T-helper 1 cell treated with Interleukin-12 subunit alpha and Interleukin-12 subunit beta and Interleukin-4 antibody, amounts not matched to agents 30 μg/mL and 1 μg/mL, for 36 hours (primary cell): ENCODE results near the gene GALNT2.

Experiments used
- H3K27ac Mint-ChIP-seq: one replicate; pipeline ENCODE4 v1.8.0; 2021; ENCODE audit warnings: mild to moderate bottlenecking, mixed read lengths
- H3K27me3 Mint-ChIP-seq: one replicate; pipeline ENCODE4 v1.8.0; 2021; ENCODE audit warnings: low read depth, mixed read lengths
- H3K36me3 Mint-ChIP-seq: one replicate; pipeline ENCODE4 v1.8.0; 2021; ENCODE audit warnings: low read depth, mixed read lengths
- H3K4me1 Mint-ChIP-seq: one replicate; pipeline ENCODE4 v1.8.0; 2021; ENCODE audit warnings: low read depth, mixed read lengths
- H3K4me3 Mint-ChIP-seq: one replicate; pipeline ENCODE4 v1.8.0; 2021; ENCODE audit warnings: mild to moderate bottlenecking, moderate library complexity, mixed read lengths
- H3K9me3 Mint-ChIP-seq: one replicate; pipeline ENCODE4 v1.8.0; 2021; ENCODE audit warnings: mixed read lengths

Gene GALNT2

GRCh38 chr1:230224101-230224960 is 157.3 kb downstream of the GALNT2 start:
- H3K27ac Mint-ChIP-seq = no peak overlapping the region
- peaks cover 10% of the 10 kb centered on the region for H3K4me1 Mint-ChIP-seq
- H3K4me3 Mint-ChIP-seq = no peak overlapping the region
- no peaks in the 10 kb centered on the region for H3K27me3 Mint-ChIP-seq
- no peaks in the 10 kb centered on the region for H3K36me3 Mint-ChIP-seq
- no peaks in the 10 kb centered on the region for H3K9me3 Mint-ChIP-seq

GRCh38 chr1:230226007-230226800 is 159.2 kb downstream of the GALNT2 start:
- Mint-ChIP-seq H3K4me3 (no peak overlapping the region), H3K9me3 (no peaks in the 10 kb centered on the region), H3K4me1 (peaks cover 13% of the 10 kb centered on the region), H3K27ac (no peak overlapping the region), H3K36me3 (no peaks in the 10 kb centered on the region), H3K27me3 (no peaks in the 10 kb centered on the region)

GRCh38 chr1:230226814-230227213 is 159.8 kb downstream of the GALNT2 start:
- Mint-ChIP-seq H3K27me3 (no peaks in the 10 kb centered on the region), H3K9me3 (no peaks in the 10 kb centered on the region), H3K27ac (no peak overlapping the region), H3K4me3 (no peak overlapping the region), H3K36me3 (no peaks in the 10 kb centered on the region), H3K4me1 (peaks cover 13% of the 10 kb centered on the region)

GRCh38 chr1:230228236-230228897 is 161.3 kb downstream of the GALNT2 start:
- Mint-ChIP-seq H3K36me3 (no peaks in the 10 kb centered on the region), H3K9me3 (no peaks in the 10 kb centered on the region)

GRCh38 chr1:230230273-230230672 is 163.2 kb downstream of the GALNT2 start:
- Mint-ChIP-seq H3K36me3 (no peaks in the 10 kb centered on the region), H3K27ac (no peak overlapping the region), H3K4me3 (no peak overlapping the region), H3K4me1 (peaks cover 13% of the 10 kb centered on the region), H3K9me3 (no peaks in the 10 kb centered on the region), H3K27me3 (no peaks in the 10 kb centered on the region)

More at GRCh38 chr1:230228236-230228897, 161.3 kb downstream of the GALNT2 start:
- H3K27me3 Mint-ChIP-seq = no peaks in the 10 kb centered on the region
- H3K4me1 Mint-ChIP-seq = peaks cover 13% of the 10 kb centered on the region
- H3K4me3 Mint-ChIP-seq = no peak overlapping the region
- no peak overlapping the region for H3K27ac Mint-ChIP-seq

GRCh38 chr1:230230948-230231773 is 164.1 kb downstream of the GALNT2 start:
- Mint-ChIP-seq H3K4me1 (peaks cover 12% of the 10 kb centered on the region), H3K4me3 (no peak overlapping the region), H3K9me3 (no peaks in the 10 kb centered on the region), H3K27ac (no peak overlapping the region), H3K36me3 (no peaks in the 10 kb centered on the region), H3K27me3 (no peaks in the 10 kb centered on the region)

- H3K4me1 Mint-ChIP-seq = peaks cover 12% of the 10 kb centered on the region
- no peaks in the 10 kb centered on the region for H3K36me3 Mint-ChIP-seq
- no peak overlapping the region for H3K4me3 Mint-ChIP-seq
- no peaks in the 10 kb centered on the region for H3K9me3 Mint-ChIP-seq
- no peak overlapping the region for H3K27ac Mint-ChIP-seq
- H3K27me3 Mint-ChIP-seq = no peaks in the 10 kb centered on the region
Observed at GRCh38 chr1:230231774-230232145, 164.7 kb downstream of the GALNT2 start.

GRCh38 chr1:230232371-230232771 is 165.3 kb downstream of the GALNT2 start:
- Mint-ChIP-seq H3K4me1 (peaks cover 12% of the 10 kb centered on the region), H3K9me3 (no peaks in the 10 kb centered on the region), H3K36me3 (no peaks in the 10 kb centered on the region), H3K27me3 (no peaks in the 10 kb centered on the region), H3K4me3 (no peak overlapping the region), H3K27ac (no peak overlapping the region)

- Mint-ChIP-seq H3K4me3 (no peak overlapping the region), H3K4me1 (peaks cover 12% of the 10 kb centered on the region), H3K27ac (no peak overlapping the region), H3K36me3 (peaks cover 3% of the 10 kb centered on the region), H3K9me3 (no peaks in the 10 kb centered on the region), H3K27me3 (no peaks in the 10 kb centered on the region)
Observed at GRCh38 chr1:230233786-230234185, 166.7 kb downstream of the GALNT2 start.

- Mint-ChIP-seq H3K4me1 (peaks cover 14% of the 10 kb centered on the region), H3K36me3 (peaks cover 14% of the 10 kb centered on the region), H3K27me3 (no peaks in the 10 kb centered on the region), H3K4me3 (no peak overlapping the region), H3K27ac (no peak overlapping the region), H3K9me3 (peaks cover 4% of the 10 kb centered on the region)
Observed at GRCh38 chr1:230235876-230236275, 168.8 kb downstream of the GALNT2 start.

GRCh38 chr1:230236301-230237008 is 169.4 kb downstream of the GALNT2 start:
- Mint-ChIP-seq H3K4me3 (no peak overlapping the region), H3K4me1 (peaks cover 15% of the 10 kb centered on the region), H3K27me3 (no peaks in the 10 kb centered on the region), H3K36me3 (peaks cover 19% of the 10 kb centered on the region), H3K27ac (no peak overlapping the region), H3K9me3 (peaks cover 9% of the 10 kb centered on the region)

- Mint-ChIP-seq H3K4me3 (no peak overlapping the region), H3K27ac (no peak overlapping the region), H3K9me3 (peaks cover 9% of the 10 kb centered on the region), H3K27me3 (no peaks in the 10 kb centered on the region), H3K36me3 (peaks cover 23% of the 10 kb centered on the region), H3K4me1 (peaks cover 16% of the 10 kb centered on the region)
Observed at GRCh38 chr1:230237009-230237370, 170.0 kb downstream of the GALNT2 start.

- H3K27ac Mint-ChIP-seq = no peak overlapping the region
- H3K9me3 Mint-ChIP-seq = peaks cover 9% of the 10 kb centered on the region
- peaks cover 26% of the 10 kb centered on the region for H3K36me3 Mint-ChIP-seq
- H3K4me3 Mint-ChIP-seq = no peak overlapping the region
- H3K27me3 Mint-ChIP-seq = no peaks in the 10 kb centered on the region
- peaks cover 16% of the 10 kb centered on the region for H3K4me1 Mint-ChIP-seq
Observed at GRCh38 chr1:230237805-230238204, 170.8 kb downstream of the GALNT2 start.
